Measurements from ENCODE around the gene KCNJ10.

The KCNJ10 gene

GRCh38 chr1:159983681-159984080 is 86.3 kb downstream of the KCNJ10 start:
- no peak for DNase-seq

GRCh38 chr1:159982280-159982679 is 87.7 kb downstream of the KCNJ10 start:
- no peak for DNase-seq

GRCh38 chr1:159981351-159982055 is 88.5 kb downstream of the KCNJ10 start:
- no peak for DNase-seq

- no peak for DNase-seq
These were observed 89.2 kb downstream of the KCNJ10 start for GRCh38 chr1:159980786-159981185.

- no peak for DNase-seq
These were observed 89.9 kb downstream of the KCNJ10 start for GRCh38 chr1:159980076-159980475.

- DNase-seq = no peak
These were observed 90.7 kb downstream of the KCNJ10 start for GRCh38 chr1:159979257-159979656.

- DNase-seq = no peak
These were observed 91.9 kb downstream of the KCNJ10 start for GRCh38 chr1:159978107-159978398.

GRCh38 chr1:159977364-159978106 is 92.4 kb downstream of the KCNJ10 start:
- DNase-seq = no peak

GRCh38 chr1:159974350-159974965 is 95.5 kb downstream of the KCNJ10 start:
- no peak for DNase-seq

GRCh38 chr1:159973350-159973940 is 96.5 kb downstream of the KCNJ10 start:
- no peak for DNase-seq

- DNase-seq = no peak
These were observed 97.3 kb downstream of the KCNJ10 start for GRCh38 chr1:159972443-159973205.

- no peak for DNase-seq
These were observed 99.0 kb downstream of the KCNJ10 start for GRCh38 chr1:159970932-159971342.

GRCh38 chr1:159968901-159969300 is 101.1 kb downstream of the KCNJ10 start:
- DNase-seq = no peak

- DNase-seq = no peak
These were observed 104.7 kb downstream of the KCNJ10 start for GRCh38 chr1:159965263-159965662.

- DNase-seq = no peak
These were observed 105.8 kb downstream of the KCNJ10 start for GRCh38 chr1:159964144-159964543.

- no peak for DNase-seq
These were observed 107.8 kb downstream of the KCNJ10 start for GRCh38 chr1:159962176-159962575.

GRCh38 chr1:159961636-159962035 is 108.3 kb downstream of the KCNJ10 start:
- DNase-seq = no peak

GRCh38 chr1:159960721-159961381 is 109.1 kb downstream of the KCNJ10 start:
- no peak for DNase-seq

GRCh38 chr1:159959451-159959850 is 110.5 kb downstream of the KCNJ10 start:
- DNase-seq = no peak

GRCh38 chr1:159958719-159959380 is 111.1 kb downstream of the KCNJ10 start:
- DNase-seq = no peak

GRCh38 chr1:159957824-159958268 is 112.1 kb downstream of the KCNJ10 start:
- no peak for DNase-seq

GRCh38 chr1:159955456-159955855 is 114.5 kb downstream of the KCNJ10 start:
- no peak for DNase-seq

Data from NCI-H1417 treated with DMSO at 0.1 percent for 48 hours (cell line).